IPS DF 19.7 (cell line): ENCODE measurements around the gene LAIR2.
A peak's percentile ranks its signal among the peaks of the same experiment; 100 is the strongest.

Experiments used
- DNase-seq: peaks from one replicate; pipeline ENCODE4 v3.0.0-alpha.2; 2013; ENCODE audit warnings: low read depth, low spot score

LAIR2 gene

GRCh38 chr19:54502518-54503048, at the start of gene LAIR2:
TSS of gene LAIR2 (plus strand) at chr19:54502831. CDS start at chr19:54502919, 88 bp downstream.
- DNase-seq: no peak

- DNase-seq: no peak
Observed at GRCh38 chr19:54453921-54454780, 48.5 kb upstream of the LAIR2 start.

- DNase-seq: no peak
Observed at GRCh38 chr19:54454781-54455675, 47.6 kb upstream of the LAIR2 start.

- no peak for DNase-seq
Observed at GRCh38 chr19:54455786-54456422, 46.7 kb upstream of the LAIR2 start.

GRCh38 chr19:54456423-54457373, 45.9 kb upstream of the LAIR2 start:
- no peak for DNase-seq

- DNase-seq: no peak
Observed at GRCh38 chr19:54457773-54458647, 44.6 kb upstream of the LAIR2 start.

DNA sequence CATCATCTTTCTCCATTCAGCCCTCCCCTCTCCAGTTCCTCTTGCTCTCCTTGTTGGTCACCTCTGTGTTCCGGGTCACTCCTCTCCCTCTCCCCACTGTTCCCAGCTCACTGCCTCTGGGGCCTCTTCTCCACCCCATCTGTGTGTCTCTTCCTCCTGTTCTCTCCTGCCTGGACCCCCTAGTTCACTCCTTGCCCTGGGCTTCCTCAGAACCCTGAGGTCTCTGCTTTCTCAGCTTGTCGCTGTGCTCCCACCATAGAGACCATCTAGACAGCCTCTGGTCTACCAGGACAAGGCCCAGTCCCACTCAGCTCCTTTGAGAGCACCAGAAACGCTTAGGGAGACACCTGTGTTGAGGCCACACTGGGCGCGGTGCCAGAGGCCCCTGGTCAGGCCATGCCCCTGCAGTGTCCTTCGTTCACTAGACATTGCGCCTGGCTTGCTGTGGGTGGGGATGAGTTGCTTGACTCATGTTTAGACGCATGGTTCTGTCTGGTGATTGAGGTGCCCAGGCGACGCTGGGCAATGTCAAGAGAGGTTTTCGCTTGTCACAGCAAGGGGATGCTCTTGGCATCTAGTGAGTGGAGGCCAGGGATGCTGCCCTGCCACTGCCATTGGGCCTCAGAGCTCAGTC, 43.9 kb upstream of the LAIR2 start:
- DNase-seq: no peak

DNA sequence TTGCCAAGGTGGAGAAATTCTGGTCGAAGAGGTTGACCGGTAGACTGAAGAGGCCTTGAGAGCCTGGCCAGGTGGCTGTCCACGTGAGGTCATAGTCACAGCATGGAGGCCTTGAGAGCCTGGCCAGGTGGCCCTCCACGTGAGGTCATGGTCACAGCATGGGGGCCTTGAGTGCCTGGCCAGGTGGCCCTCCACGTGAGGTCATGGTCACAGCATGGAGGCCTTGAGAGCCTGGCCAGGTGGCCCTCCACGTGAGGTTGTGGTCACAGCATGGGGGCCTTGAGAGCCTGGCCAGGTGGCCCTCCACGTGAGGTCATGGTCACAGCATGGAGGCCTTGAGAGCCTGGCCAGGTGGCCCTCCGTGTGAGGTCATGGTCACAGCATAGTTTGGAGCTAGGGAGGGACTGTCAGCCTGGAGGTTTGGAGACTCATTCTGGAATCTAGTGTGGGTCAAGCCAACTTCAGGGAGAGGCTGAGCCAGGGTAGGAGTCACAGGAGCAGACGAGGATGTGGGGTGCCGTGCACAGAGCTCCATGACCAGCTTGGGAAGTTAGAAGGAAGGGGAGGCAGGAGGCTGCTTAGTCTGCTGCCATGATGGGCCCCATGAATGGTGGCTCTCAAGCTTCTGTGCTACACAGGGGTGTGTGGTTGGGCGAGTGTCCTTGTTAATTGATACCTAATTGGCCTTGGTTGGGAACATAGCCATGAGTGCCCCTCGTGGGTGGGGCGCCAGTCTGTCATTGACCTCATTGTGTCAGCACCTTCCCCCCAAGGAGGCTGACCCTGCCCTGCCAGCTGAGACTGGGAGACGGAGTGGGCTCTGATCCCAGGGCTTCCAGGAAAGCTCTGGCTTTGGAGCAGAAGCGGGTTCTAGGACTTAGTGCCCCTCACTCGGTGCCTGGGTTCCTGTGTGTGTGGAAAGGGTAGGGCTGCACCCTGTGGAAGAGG, 43.1 kb upstream of the LAIR2 start:
- DNase-seq: no peak

GRCh38 chr19:54460230-54461005, 42.2 kb upstream of the LAIR2 start:
- no peak for DNase-seq

DNA sequence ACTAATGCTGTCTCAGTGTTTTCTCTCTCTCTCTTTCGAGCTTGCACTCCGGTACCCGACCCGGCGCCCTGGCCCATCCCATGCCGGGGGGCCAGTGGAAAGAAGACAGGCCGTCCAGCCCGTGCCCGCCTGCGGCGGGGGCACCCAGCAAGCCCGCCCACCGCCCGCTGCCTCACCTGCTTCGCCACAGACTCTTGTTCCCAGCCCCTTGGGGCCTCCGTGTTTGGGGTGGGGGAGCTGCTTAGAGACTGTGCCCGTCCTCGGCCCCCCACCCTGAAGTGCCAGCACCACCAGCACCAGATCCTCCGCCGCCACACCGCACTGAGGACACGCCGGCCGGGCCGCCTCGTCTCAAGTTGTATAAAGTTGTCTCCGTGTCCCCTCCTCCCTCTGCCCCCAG, 41.4 kb upstream of the LAIR2 start:
- no peak for DNase-seq

DNA sequence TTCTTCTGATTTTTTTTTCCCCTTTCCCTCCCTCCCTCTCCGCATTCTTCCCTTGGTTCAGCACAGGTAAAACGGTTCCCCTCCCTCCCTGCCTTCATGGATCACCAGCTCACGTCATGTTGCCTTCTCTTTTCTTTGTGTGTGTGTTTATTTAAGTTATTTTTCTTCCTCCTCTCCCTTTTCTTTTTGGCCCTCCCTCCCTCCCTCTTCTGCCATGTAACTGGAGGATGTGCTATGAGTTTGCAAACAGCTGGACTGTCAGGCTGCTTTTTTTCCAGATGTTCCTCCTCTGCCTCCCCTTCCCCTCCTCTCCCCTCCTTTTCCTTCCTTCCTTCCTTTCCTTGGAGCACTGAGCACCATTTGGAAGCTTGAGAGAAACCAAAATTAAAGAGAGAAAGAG, 41.0 kb upstream of the LAIR2 start:
- no peak for DNase-seq

GRCh38 chr19:54462047-54462654, 40.5 kb upstream of the LAIR2 start:
- no peak for DNase-seq

GRCh38 chr19:54462655-54463530, 39.7 kb upstream of the LAIR2 start:
- DNase-seq: no peak

DNA sequence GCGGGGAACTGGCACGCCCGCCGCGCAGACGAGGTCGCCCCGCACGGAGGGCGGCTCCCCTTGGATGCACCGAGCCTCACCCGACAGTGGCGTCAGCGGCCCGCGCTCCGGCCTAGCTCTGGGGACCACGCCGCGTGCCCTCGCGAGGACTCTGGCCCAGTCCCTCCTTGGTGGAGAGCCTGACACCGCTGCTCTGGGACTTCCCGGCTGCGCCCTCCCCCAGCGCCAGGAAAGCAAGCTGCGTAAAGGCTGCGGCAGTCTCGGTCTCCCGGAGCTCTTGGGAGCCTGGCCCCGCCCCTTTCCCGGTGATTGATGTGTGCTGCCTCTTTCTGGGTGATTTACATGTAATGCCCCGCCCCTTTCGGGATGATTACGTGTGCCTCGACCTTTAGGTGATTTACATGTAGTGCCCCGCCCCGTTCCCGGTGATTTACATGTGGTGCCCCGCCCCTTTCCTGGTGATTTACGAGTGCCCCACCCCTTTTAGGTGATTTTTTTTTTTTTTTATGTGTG, 39.0 kb upstream of the LAIR2 start, which contains the start of gene LENG9:
LENG9 (minus strand) TSS at position 248 of the 513 bp plus-strand sequence. CDS start 252 bp downstream, outside the sequence.
- DNase-seq: peak; percentile 92

- peak; percentile 96 for DNase-seq
Observed at GRCh38 chr19:54464044-54464629, 38.5 kb upstream of the LAIR2 start.
